Neural cell (in vitro differentiated cells): ENCODE measurements around the gene DDOST. TPM values are rescaled to one million over a fixed set of nuclear protein-coding genes. Genes with fewer than 3 reads are reported as not detected.

ENCODE experiments used
- H2AFZ ChIP-seq: fragments of 200-600, 300-800 bp; sonication (generic), shearing (Covaris generic); 2 replicates; pipeline ENCODE4 v1.6.0; 2014; ENCODE audit warnings: low read depth, mild to moderate bottlenecking, antibody characterized with exemption, low read length, moderate library complexity
- H3F3A ChIP-seq: fragments of 200-600 bp; shearing (Covaris generic); 2 replicates; pipeline ENCODE4 v1.6.1; 2016; ENCODE audit warnings: mild to moderate bottlenecking, moderate library complexity, mixed read lengths, antibody characterized with exemption, low read length; ENCODE audit not compliant: insufficient read depth, poor library complexity, severe bottlenecking
- H3K27ac ChIP-seq: fragments of 200-600, 300-800 bp; sonication (generic), shearing (Covaris generic); 2 replicates; pipeline ENCODE4 v1.5.1; 2014; ENCODE audit warnings: mild to moderate bottlenecking, low read length, moderate library complexity
- H3K27me3 ChIP-seq: fragments of 300-800, 200-600 bp; sonication (generic), shearing (Covaris generic); 2 replicates; pipeline ENCODE4 v1.6.0; 2014; ENCODE audit warnings: mild to moderate bottlenecking, low read depth, low read length, moderate library complexity; ENCODE audit not compliant: insufficient read depth
- H3K36me3 ChIP-seq: fragments of 300-800, 200-600 bp; sonication (generic), shearing (Covaris generic); 2 replicates; pipeline ENCODE4 v1.5.1; 2014; ENCODE audit warnings: mild to moderate bottlenecking, antibody characterized with exemption, low read length, moderate library complexity; ENCODE audit not compliant: insufficient read depth
- H3K4me2 ChIP-seq: fragments of 300-800, 200-600 bp; sonication (generic), shearing (Covaris generic); 2 replicates; pipeline ENCODE4 v1.6.0; 2014; ENCODE audit warnings: mild to moderate bottlenecking, low read length
- H3K4me3 ChIP-seq: fragments of 300-800, 200-600 bp; sonication (generic), shearing (Covaris generic); 2 replicates; pipeline ENCODE4 v1.5.1; 2014; ENCODE audit warnings: mild to moderate bottlenecking, low read length, moderate library complexity
- H3K79me2 ChIP-seq: fragments of 200-600 bp; shearing (Covaris generic); replicated peaks from 2 replicates; pipeline ENCODE4 v1.6.0; 2014; ENCODE audit warnings: mild to moderate bottlenecking, low read length, moderate library complexity; ENCODE audit not compliant: insufficient read depth
- H3K9ac ChIP-seq: fragments of 300-800, 200-600 bp; sonication (generic), shearing (Covaris generic); 2 replicates; pipeline ENCODE4 v1.6.1; 2016; ENCODE audit warnings: mild to moderate bottlenecking, low read length, mixed read lengths
- H3K9me2 ChIP-seq: fragments of 200-600 bp; shearing (Covaris generic); 2 replicates; pipeline ENCODE4 v1.6.1; 2016; ENCODE audit warnings: mild to moderate bottlenecking, low read length, mixed read lengths; ENCODE audit not compliant: insufficient read depth
- H3K9me3 ChIP-seq: fragments of 200-600, 300-800 bp; sonication (generic), shearing (Covaris generic); 2 replicates; pipeline ENCODE4 v1.6.1; 2016; ENCODE audit warnings: mild to moderate bottlenecking, mixed run types, low read length, moderate library complexity, mixed read lengths
- H4K20me1 ChIP-seq: fragments of 200-600 bp; shearing (Covaris generic); 2 replicates; pipeline ENCODE4 v1.6.1; 2016; ENCODE audit warnings: mild to moderate bottlenecking, mixed run types; ENCODE audit not compliant: insufficient read depth
- EP300 ChIP-seq: fragments of 450-650 bp; conservative IDR thresholded peaks from 2 replicates; pipeline ENCODE4 v1.6.1; 2014; ENCODE audit warnings: antibody characterized with exemption, mild to moderate bottlenecking, moderate library complexity; ENCODE audit not compliant: poor library complexity, severe bottlenecking
- EZH2 ChIP-seq: fragments of 200-600, 300-800 bp; shearing (Covaris generic), sonication (generic); IDR thresholded peaks from 2 replicates; pipeline ENCODE4 v1.6.1; 2014; ENCODE audit warnings: antibody characterized with exemption, low read length, borderline replicate concordance, mild to moderate bottlenecking; ENCODE audit not compliant: insufficient read depth, poor library complexity, severe bottlenecking
- MXI1 ChIP-seq: fragments of 450-650 bp; conservative IDR thresholded peaks from 2 replicates; pipeline ENCODE4 v1.6.1; 2014; ENCODE audit warnings: antibody characterized with exemption, mild to moderate bottlenecking; ENCODE audit not compliant: poor library complexity, severe bottlenecking
- POLR2AphosphoS5 ChIP-seq: IDR thresholded peaks from 2 replicates; pipeline ENCODE4 v1.6.1; 2012
- RAD21 ChIP-seq: fragments of 450-650 bp; conservative IDR thresholded peaks from 2 replicates; pipeline ENCODE4 v1.6.1; 2014; ENCODE audit warnings: antibody characterized with exemption, mild to moderate bottlenecking, moderate library complexity
- SMC3 ChIP-seq: fragments of 450-650 bp; conservative IDR thresholded peaks from 2 replicates; pipeline ENCODE4 v1.6.1; 2014; ENCODE audit warnings: antibody characterized with exemption, mild to moderate bottlenecking, moderate library complexity; ENCODE audit not compliant: poor library complexity
- TAF1 ChIP-seq: IDR thresholded peaks from 2 replicates; pipeline ENCODE4 v1.6.1; 2012; ENCODE audit warnings: low read depth
- polyA plus RNA-seq: library from polyadenylated mRNA; depleted of rRNA; stranded (reverse); fragments of >200 nt; gene quantifications from 2 replicates; pipeline ENCODE4 v1.2.3, GENCODE V29; 2014
- TF ChIP-seq, protein P1 (sequence below): fragments of 450-650 bp; IDR thresholded peaks from 2 replicates; pipeline ENCODE4 v1.5.1; 2014; ENCODE audit warnings: antibody characterized with exemption, mild to moderate bottlenecking, moderate library complexity; ENCODE audit not compliant: poor library complexity, severe bottlenecking
- TF ChIP-seq, protein P2 (sequence below): IDR thresholded peaks from 2 replicates; pipeline ENCODE4 v1.6.1; 2012; ENCODE audit warnings: borderline replicate concordance

DDOST gene
- polyA plus RNA-seq, 1 donor from 2014 or later = 177 TPM

DNA sequence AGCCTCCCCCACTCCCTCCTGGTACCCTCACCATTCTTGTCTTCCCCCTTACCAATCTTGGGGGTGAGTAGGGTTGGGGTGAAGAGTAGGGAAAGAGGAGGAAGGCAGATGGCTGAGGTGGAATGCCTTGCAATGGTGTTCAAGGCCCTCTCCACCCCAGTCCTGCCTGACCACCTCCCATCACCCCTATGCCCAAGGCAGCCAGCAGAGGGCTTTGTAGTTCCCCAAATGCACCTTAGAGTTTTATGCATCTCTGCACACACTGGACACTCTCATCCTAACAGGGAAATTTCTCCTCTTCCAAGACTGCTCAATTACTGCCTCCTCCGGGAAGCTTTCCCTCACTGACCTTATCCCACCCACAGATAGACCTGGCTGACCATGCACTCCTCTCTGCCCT, 41.2 kb upstream of the DDOST start:
- H3K27ac ChIP-seq = no peak overlapping the region
- no peaks in the 10 kb centered on the region for H4K20me1 ChIP-seq
- no peak overlapping the region for H3K9ac ChIP-seq
- H2AFZ ChIP-seq = no peak overlapping the region
- H3F3A ChIP-seq = no peaks in the 10 kb centered on the region
- no peak overlapping the region for H3K4me2 ChIP-seq
- H3K27me3 ChIP-seq = no peaks in the 10 kb centered on the region
- TF ChIP-seq SMC3 (peak; percentile 15), POLR2AphosphoS5 (no peak), TAF1 (no peak), EZH2 (no peak), RAD21 (no peak), MXI1 (no peak), EP300 (no peak)
- TF ChIP-seq, protein P1, sequence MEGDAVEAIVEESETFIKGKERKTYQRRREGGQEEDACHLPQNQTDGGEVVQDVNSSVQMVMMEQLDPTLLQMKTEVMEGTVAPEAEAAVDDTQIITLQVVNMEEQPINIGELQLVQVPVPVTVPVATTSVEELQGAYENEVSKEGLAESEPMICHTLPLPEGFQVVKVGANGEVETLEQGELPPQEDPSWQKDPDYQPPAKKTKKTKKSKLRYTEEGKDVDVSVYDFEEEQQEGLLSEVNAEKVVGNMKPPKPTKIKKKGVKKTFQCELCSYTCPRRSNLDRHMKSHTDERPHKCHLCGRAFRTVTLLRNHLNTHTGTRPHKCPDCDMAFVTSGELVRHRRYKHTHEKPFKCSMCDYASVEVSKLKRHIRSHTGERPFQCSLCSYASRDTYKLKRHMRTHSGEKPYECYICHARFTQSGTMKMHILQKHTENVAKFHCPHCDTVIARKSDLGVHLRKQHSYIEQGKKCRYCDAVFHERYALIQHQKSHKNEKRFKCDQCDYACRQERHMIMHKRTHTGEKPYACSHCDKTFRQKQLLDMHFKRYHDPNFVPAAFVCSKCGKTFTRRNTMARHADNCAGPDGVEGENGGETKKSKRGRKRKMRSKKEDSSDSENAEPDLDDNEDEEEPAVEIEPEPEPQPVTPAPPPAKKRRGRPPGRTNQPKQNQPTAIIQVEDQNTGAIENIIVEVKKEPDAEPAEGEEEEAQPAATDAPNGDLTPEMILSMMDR = peak; percentile 22
- TF ChIP-seq, protein P2, sequence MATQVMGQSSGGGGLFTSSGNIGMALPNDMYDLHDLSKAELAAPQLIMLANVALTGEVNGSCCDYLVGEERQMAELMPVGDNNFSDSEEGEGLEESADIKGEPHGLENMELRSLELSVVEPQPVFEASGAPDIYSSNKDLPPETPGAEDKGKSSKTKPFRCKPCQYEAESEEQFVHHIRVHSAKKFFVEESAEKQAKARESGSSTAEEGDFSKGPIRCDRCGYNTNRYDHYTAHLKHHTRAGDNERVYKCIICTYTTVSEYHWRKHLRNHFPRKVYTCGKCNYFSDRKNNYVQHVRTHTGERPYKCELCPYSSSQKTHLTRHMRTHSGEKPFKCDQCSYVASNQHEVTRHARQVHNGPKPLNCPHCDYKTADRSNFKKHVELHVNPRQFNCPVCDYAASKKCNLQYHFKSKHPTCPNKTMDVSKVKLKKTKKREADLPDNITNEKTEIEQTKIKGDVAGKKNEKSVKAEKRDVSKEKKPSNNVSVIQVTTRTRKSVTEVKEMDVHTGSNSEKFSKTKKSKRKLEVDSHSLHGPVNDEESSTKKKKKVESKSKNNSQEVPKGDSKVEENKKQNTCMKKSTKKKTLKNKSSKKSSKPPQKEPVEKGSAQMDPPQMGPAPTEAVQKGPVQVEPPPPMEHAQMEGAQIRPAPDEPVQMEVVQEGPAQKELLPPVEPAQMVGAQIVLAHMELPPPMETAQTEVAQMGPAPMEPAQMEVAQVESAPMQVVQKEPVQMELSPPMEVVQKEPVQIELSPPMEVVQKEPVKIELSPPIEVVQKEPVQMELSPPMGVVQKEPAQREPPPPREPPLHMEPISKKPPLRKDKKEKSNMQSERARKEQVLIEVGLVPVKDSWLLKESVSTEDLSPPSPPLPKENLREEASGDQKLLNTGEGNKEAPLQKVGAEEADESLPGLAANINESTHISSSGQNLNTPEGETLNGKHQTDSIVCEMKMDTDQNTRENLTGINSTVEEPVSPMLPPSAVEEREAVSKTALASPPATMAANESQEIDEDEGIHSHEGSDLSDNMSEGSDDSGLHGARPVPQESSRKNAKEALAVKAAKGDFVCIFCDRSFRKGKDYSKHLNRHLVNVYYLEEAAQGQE = no peak
- no peak overlapping the region for H3K4me3 ChIP-seq
- H3K9me3 ChIP-seq = no peaks in the 10 kb centered on the region
- H3K9me2 ChIP-seq = no peaks in the 10 kb centered on the region
- no peaks in the 10 kb centered on the region for H3K36me3 ChIP-seq
- no peaks in the 10 kb centered on the region for H3K79me2 ChIP-seq

DNA sequence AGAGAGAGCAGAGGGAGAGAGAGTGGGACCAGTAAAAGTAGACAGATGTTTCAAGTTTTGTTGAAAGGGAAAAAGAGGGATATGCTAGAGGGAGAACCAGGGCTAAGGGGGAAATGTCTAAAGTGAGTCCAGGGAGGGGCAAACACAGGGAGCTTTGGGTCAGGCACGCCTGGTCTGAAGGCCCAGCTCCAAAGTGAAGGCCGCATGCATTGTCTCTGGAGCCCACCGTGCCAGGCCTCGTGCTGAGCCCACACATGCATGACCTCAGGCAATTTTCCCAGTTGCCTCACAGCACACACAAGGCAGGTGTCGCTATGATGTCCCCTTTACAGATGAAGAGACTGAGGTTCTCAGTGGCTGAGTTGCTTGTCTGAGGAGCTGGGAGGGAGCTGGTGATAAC, 40.7 kb upstream of the DDOST start:
- no peaks in the 10 kb centered on the region for H3F3A ChIP-seq
- no peak overlapping the region for H3K4me2 ChIP-seq
- no peaks in the 10 kb centered on the region for H3K9me3 ChIP-seq
- no peak overlapping the region for H3K27ac ChIP-seq
- no peak for TF ChIP-seq RAD21
- no peak for TF ChIP-seq EZH2
- no peak for TF ChIP-seq SMC3
- no peak for TF ChIP-seq MXI1
- TF ChIP-seq TAF1 = no peak
- TF ChIP-seq, protein P2 = no peak
- TF ChIP-seq, protein P1 = no peak
- no peak for TF ChIP-seq POLR2AphosphoS5
- TF ChIP-seq EP300 = no peak
- no peaks in the 10 kb centered on the region for H3K27me3 ChIP-seq
- no peaks in the 10 kb centered on the region for H3K36me3 ChIP-seq
- H3K4me3 ChIP-seq = no peak overlapping the region
- no peak overlapping the region for H2AFZ ChIP-seq
- H3K9ac ChIP-seq = no peak overlapping the region
- H3K9me2 ChIP-seq = no peaks in the 10 kb centered on the region
- H3K79me2 ChIP-seq = no peaks in the 10 kb centered on the region
- H4K20me1 ChIP-seq = no peaks in the 10 kb centered on the region
